ENCODE results near the gene MS4A13.
"Not testable (repeated sequence)": the region's sequence is repeated elsewhere in the genome, so short reads cannot be mapped to it uniquely, and the experiment has no call there.

MS4A13 gene

GRCh38 chr11:60532383-60532782 is 17.2 kb downstream of the MS4A13 start:
- not testable (repeated sequence) for DNase-seq

GRCh38 chr11:60538627-60539026 is 23.4 kb downstream of the MS4A13 start:
- not testable (repeated sequence) for DNase-seq

- DNase-seq, result no peak
Observed at GRCh38 chr11:60544077-60544476, 28.9 kb downstream of the MS4A13 start.

- no peak for DNase-seq
Observed at GRCh38 chr11:60561254-60561653, 46.1 kb downstream of the MS4A13 start.

- peak in 1 of 2 experiments; percentile 30 for DNase-seq
Observed at GRCh38 chr11:60563553-60564235, 48.5 kb downstream of the MS4A13 start.

- no peak for DNase-seq
Observed at GRCh38 chr11:60566776-60567175, 51.6 kb downstream of the MS4A13 start.

- no peak for DNase-seq
Observed at GRCh38 chr11:60570970-60571369, 55.8 kb downstream of the MS4A13 start.

- DNase-seq, result no peak
Observed at GRCh38 chr11:60589611-60590010, 74.4 kb downstream of the MS4A13 start.

All from NCI-H2081 (cell line).